Neural cell (in vitro differentiated cells): ENCODE measurements around the gene TCFL5. TPM values are rescaled to one million over a fixed set of nuclear protein-coding genes. Genes with fewer than 3 reads are reported as not detected.

Experiments
- H2AFZ ChIP-seq: fragments of 200-600, 300-800 bp; sonication (generic), shearing (Covaris generic); 2 replicates; pipeline ENCODE4 v1.6.0; 2014; ENCODE audit warnings: low read depth, mild to moderate bottlenecking, antibody characterized with exemption, low read length, moderate library complexity
- H3F3A ChIP-seq: fragments of 200-600 bp; shearing (Covaris generic); 2 replicates; pipeline ENCODE4 v1.6.1; 2016; ENCODE audit warnings: mild to moderate bottlenecking, moderate library complexity, mixed read lengths, antibody characterized with exemption, low read length; ENCODE audit not compliant: insufficient read depth, poor library complexity, severe bottlenecking
- H3K27ac ChIP-seq: fragments of 200-600, 300-800 bp; sonication (generic), shearing (Covaris generic); 2 replicates; pipeline ENCODE4 v1.5.1; 2014; ENCODE audit warnings: mild to moderate bottlenecking, low read length, moderate library complexity
- H3K27me3 ChIP-seq: fragments of 300-800, 200-600 bp; sonication (generic), shearing (Covaris generic); 2 replicates; pipeline ENCODE4 v1.6.0; 2014; ENCODE audit warnings: mild to moderate bottlenecking, low read depth, low read length, moderate library complexity; ENCODE audit not compliant: insufficient read depth
- H3K36me3 ChIP-seq: fragments of 300-800, 200-600 bp; sonication (generic), shearing (Covaris generic); 2 replicates; pipeline ENCODE4 v1.5.1; 2014; ENCODE audit warnings: mild to moderate bottlenecking, antibody characterized with exemption, low read length, moderate library complexity; ENCODE audit not compliant: insufficient read depth
- H3K4me2 ChIP-seq: fragments of 300-800, 200-600 bp; sonication (generic), shearing (Covaris generic); 2 replicates; pipeline ENCODE4 v1.6.0; 2014; ENCODE audit warnings: mild to moderate bottlenecking, low read length
- H3K4me3 ChIP-seq: fragments of 300-800, 200-600 bp; sonication (generic), shearing (Covaris generic); 2 replicates; pipeline ENCODE4 v1.5.1; 2014; ENCODE audit warnings: mild to moderate bottlenecking, low read length, moderate library complexity
- H3K79me2 ChIP-seq: fragments of 200-600 bp; shearing (Covaris generic); replicated peaks from 2 replicates; pipeline ENCODE4 v1.6.0; 2014; ENCODE audit warnings: mild to moderate bottlenecking, low read length, moderate library complexity; ENCODE audit not compliant: insufficient read depth
- H3K9ac ChIP-seq: fragments of 300-800, 200-600 bp; sonication (generic), shearing (Covaris generic); 2 replicates; pipeline ENCODE4 v1.6.1; 2016; ENCODE audit warnings: mild to moderate bottlenecking, low read length, mixed read lengths
- H3K9me2 ChIP-seq: fragments of 200-600 bp; shearing (Covaris generic); 2 replicates; pipeline ENCODE4 v1.6.1; 2016; ENCODE audit warnings: mild to moderate bottlenecking, low read length, mixed read lengths; ENCODE audit not compliant: insufficient read depth
- H3K9me3 ChIP-seq: fragments of 200-600, 300-800 bp; sonication (generic), shearing (Covaris generic); 2 replicates; pipeline ENCODE4 v1.6.1; 2016; ENCODE audit warnings: mild to moderate bottlenecking, mixed run types, low read length, moderate library complexity, mixed read lengths
- H4K20me1 ChIP-seq: fragments of 200-600 bp; shearing (Covaris generic); 2 replicates; pipeline ENCODE4 v1.6.1; 2016; ENCODE audit warnings: mild to moderate bottlenecking, mixed run types; ENCODE audit not compliant: insufficient read depth
- EP300 ChIP-seq: fragments of 450-650 bp; conservative IDR thresholded peaks from 2 replicates; pipeline ENCODE4 v1.6.1; 2014; ENCODE audit warnings: antibody characterized with exemption, mild to moderate bottlenecking, moderate library complexity; ENCODE audit not compliant: poor library complexity, severe bottlenecking
- EZH2 ChIP-seq: fragments of 200-600, 300-800 bp; shearing (Covaris generic), sonication (generic); IDR thresholded peaks from 2 replicates; pipeline ENCODE4 v1.6.1; 2014; ENCODE audit warnings: antibody characterized with exemption, low read length, borderline replicate concordance, mild to moderate bottlenecking; ENCODE audit not compliant: insufficient read depth, poor library complexity, severe bottlenecking
- MXI1 ChIP-seq: fragments of 450-650 bp; conservative IDR thresholded peaks from 2 replicates; pipeline ENCODE4 v1.6.1; 2014; ENCODE audit warnings: antibody characterized with exemption, mild to moderate bottlenecking; ENCODE audit not compliant: poor library complexity, severe bottlenecking
- POLR2AphosphoS5 ChIP-seq: IDR thresholded peaks from 2 replicates; pipeline ENCODE4 v1.6.1; 2012
- RAD21 ChIP-seq: fragments of 450-650 bp; conservative IDR thresholded peaks from 2 replicates; pipeline ENCODE4 v1.6.1; 2014; ENCODE audit warnings: antibody characterized with exemption, mild to moderate bottlenecking, moderate library complexity
- SMC3 ChIP-seq: fragments of 450-650 bp; conservative IDR thresholded peaks from 2 replicates; pipeline ENCODE4 v1.6.1; 2014; ENCODE audit warnings: antibody characterized with exemption, mild to moderate bottlenecking, moderate library complexity; ENCODE audit not compliant: poor library complexity
- TAF1 ChIP-seq: IDR thresholded peaks from 2 replicates; pipeline ENCODE4 v1.6.1; 2012; ENCODE audit warnings: low read depth
- polyA plus RNA-seq: library from polyadenylated mRNA; depleted of rRNA; stranded (reverse); fragments of >200 nt; gene quantifications from 2 replicates; pipeline ENCODE4 v1.2.3, GENCODE V29; 2014
- TF ChIP-seq, protein P1 (sequence below): fragments of 450-650 bp; IDR thresholded peaks from 2 replicates; pipeline ENCODE4 v1.5.1; 2014; ENCODE audit warnings: antibody characterized with exemption, mild to moderate bottlenecking, moderate library complexity; ENCODE audit not compliant: poor library complexity, severe bottlenecking
- TF ChIP-seq, protein P2 (sequence below): IDR thresholded peaks from 2 replicates; pipeline ENCODE4 v1.6.1; 2012; ENCODE audit warnings: borderline replicate concordance

Gene TCFL5
- polyA plus RNA-seq, 1 donor from 2014 or later: 9.8 TPM

DNA sequence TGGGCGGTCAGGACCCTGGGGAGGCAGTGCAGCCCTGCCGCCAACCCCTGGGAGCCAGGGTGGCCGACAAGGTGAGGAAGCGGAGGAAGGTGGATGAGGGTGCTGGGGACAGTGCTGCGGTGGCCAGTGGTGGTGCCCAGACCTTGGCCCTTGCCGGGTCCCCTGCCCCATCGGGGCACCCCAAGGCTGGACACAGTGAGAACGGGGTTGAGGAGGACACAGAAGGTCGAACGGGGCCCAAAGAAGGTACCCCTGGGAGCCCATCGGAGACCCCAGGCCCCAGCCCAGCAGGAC lies 48.8 kb downstream of the TCFL5 start:
- Histone ChIP-seq H3K36me3 (no peaks in the 10 kb centered on the region), H3K9me2 (no peaks in the 10 kb centered on the region), H3K79me2 (no peaks in the 10 kb centered on the region), H3F3A (no peaks in the 10 kb centered on the region), H4K20me1 (no peaks in the 10 kb centered on the region), H3K27me3 (peaks cover 22% of the 10 kb centered on the region), H3K9ac (no peak overlapping the region), H3K4me3 (no peak overlapping the region), H3K27ac (no peak overlapping the region), H3K9me3 (no peaks in the 10 kb centered on the region), H3K4me2 (no peak overlapping the region), H2AFZ (no peak overlapping the region)
- TF ChIP-seq EP300 (no peak), RAD21 (no peak), SMC3 (no peak), POLR2AphosphoS5 (no peak), MXI1 (no peak), EZH2 (no peak), TAF1 (no peak)
- TF ChIP-seq, protein P1, sequence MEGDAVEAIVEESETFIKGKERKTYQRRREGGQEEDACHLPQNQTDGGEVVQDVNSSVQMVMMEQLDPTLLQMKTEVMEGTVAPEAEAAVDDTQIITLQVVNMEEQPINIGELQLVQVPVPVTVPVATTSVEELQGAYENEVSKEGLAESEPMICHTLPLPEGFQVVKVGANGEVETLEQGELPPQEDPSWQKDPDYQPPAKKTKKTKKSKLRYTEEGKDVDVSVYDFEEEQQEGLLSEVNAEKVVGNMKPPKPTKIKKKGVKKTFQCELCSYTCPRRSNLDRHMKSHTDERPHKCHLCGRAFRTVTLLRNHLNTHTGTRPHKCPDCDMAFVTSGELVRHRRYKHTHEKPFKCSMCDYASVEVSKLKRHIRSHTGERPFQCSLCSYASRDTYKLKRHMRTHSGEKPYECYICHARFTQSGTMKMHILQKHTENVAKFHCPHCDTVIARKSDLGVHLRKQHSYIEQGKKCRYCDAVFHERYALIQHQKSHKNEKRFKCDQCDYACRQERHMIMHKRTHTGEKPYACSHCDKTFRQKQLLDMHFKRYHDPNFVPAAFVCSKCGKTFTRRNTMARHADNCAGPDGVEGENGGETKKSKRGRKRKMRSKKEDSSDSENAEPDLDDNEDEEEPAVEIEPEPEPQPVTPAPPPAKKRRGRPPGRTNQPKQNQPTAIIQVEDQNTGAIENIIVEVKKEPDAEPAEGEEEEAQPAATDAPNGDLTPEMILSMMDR: no peak
- TF ChIP-seq, protein P2, sequence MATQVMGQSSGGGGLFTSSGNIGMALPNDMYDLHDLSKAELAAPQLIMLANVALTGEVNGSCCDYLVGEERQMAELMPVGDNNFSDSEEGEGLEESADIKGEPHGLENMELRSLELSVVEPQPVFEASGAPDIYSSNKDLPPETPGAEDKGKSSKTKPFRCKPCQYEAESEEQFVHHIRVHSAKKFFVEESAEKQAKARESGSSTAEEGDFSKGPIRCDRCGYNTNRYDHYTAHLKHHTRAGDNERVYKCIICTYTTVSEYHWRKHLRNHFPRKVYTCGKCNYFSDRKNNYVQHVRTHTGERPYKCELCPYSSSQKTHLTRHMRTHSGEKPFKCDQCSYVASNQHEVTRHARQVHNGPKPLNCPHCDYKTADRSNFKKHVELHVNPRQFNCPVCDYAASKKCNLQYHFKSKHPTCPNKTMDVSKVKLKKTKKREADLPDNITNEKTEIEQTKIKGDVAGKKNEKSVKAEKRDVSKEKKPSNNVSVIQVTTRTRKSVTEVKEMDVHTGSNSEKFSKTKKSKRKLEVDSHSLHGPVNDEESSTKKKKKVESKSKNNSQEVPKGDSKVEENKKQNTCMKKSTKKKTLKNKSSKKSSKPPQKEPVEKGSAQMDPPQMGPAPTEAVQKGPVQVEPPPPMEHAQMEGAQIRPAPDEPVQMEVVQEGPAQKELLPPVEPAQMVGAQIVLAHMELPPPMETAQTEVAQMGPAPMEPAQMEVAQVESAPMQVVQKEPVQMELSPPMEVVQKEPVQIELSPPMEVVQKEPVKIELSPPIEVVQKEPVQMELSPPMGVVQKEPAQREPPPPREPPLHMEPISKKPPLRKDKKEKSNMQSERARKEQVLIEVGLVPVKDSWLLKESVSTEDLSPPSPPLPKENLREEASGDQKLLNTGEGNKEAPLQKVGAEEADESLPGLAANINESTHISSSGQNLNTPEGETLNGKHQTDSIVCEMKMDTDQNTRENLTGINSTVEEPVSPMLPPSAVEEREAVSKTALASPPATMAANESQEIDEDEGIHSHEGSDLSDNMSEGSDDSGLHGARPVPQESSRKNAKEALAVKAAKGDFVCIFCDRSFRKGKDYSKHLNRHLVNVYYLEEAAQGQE: no peak

DNA sequence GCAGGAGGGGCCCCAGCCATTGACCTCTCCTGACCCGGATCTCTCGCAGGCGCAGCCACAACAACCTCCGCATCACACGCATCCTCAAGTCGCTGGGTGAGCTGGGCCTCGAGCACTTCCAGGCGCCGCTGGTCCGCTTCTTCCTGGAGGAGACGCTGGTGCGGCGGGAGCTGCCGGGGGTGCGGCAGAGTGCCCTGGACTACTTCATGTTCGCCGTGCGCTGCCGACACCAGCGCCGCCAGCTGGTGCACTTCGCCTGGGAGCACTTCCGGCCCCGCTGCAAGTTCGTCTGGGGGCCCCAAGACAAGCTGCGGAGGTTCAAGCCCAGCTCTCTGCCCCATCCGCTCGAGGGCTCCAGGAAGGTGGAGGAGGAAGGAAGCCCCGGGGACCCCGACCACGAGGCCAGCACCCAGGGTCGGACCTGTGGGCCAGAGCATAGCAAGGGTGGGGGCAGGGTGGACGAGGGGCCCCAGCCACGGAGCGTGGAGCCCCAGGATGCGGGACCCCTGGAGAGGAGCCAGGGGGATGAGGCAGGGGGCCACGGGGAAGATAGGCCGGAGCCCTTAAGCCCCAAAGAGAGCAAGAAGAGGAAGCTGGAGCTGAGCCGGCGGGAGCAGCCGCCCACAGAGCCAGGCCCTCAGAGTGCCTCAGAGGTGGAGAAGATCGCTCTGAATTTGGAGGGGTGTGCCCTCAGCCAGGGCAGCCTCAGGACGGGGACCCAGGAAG lies 49.3 kb downstream of the TCFL5 start:
- Histone ChIP-seq H3K9me2 (no peaks in the 10 kb centered on the region), H3K9me3 (no peaks in the 10 kb centered on the region), H3K36me3 (no peaks in the 10 kb centered on the region), H3K4me2 (no peak overlapping the region), H3K27me3 (peaks cover 17% of the 10 kb centered on the region), H2AFZ (no peak overlapping the region), H4K20me1 (no peaks in the 10 kb centered on the region), H3K9ac (no peak overlapping the region), H3F3A (no peaks in the 10 kb centered on the region), H3K27ac (no peak overlapping the region), H3K79me2 (no peaks in the 10 kb centered on the region), H3K4me3 (no peak overlapping the region)
- TF ChIP-seq MXI1: no peak
